KBM-7 (cell line): Measurements from ENCODE around the gene BBS9.
"Not testable (repeated sequence)": the region's sequence is repeated elsewhere in the genome, so short reads cannot be mapped to it uniquely, and the experiment has no call there.

Experiments
- DNase-seq: peaks from one replicate; pipeline ENCODE4 v3.0.0-alpha.2; 2015
- in situ Hi-C: fragments of 300-500 bp; cut with MboI; formaldehyde crosslinking; loops from 2 replicates; pipeline ENCODE4 v1.14.3; 2020; ENCODE audit warnings: low sequenced_read_pairs, low pct_unique_long_range_greater_than_20kb, mixed read lengths

Gene BBS9

GRCh38 chr7:33509206-33509605 is 379.8 kb downstream of the BBS9 start:
- no peak for DNase-seq
- in situ Hi-C loops, result no loop called here

DNA sequence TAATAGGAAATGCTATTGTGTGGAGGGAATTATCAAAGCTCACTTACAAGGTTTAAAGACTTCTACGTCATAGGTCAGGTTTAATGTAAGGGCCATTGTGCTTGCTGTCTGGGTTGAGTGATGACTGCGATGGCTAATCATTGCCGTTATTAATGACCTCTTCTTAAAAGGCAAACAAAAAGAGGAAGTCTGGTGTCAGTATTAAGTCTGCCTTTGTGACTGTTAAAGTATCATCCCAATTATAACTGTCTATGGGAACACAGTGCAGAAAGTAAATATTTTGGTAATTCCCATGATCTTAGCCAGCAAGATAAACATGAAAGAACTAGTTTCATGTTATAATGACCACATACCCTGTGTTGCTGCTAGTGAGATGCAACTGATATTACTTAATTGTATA is 382.4 kb downstream of the BBS9 start:
- in situ Hi-C loops, result no loop called here
- no peak for DNase-seq

GRCh38 chr7:33516568-33516967 is 387.2 kb downstream of the BBS9 start:
- DNase-seq, result no peak
- in situ Hi-C loops, result no loop called here

DNA sequence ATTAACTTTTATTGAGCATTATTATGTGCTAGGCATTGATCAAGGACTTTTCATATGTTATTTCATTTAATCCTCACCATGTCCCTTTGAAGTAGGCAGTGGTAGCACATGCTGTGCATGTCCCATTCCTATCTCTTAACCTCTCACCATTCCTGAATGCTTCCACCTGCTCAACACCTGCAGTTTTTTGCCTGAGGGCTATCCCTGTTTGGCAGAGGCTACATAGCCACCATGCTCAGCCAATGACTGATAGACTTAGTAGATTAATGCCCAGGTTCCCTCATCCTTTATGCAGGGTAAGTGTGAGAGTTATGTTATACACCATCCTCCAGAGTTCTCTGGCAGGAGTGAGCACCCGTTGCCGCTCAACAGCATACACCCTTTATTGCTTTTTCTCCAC is 387.8 kb downstream of the BBS9 start:
- no peak for DNase-seq
- in situ Hi-C loops, result no loop called here

DNA sequence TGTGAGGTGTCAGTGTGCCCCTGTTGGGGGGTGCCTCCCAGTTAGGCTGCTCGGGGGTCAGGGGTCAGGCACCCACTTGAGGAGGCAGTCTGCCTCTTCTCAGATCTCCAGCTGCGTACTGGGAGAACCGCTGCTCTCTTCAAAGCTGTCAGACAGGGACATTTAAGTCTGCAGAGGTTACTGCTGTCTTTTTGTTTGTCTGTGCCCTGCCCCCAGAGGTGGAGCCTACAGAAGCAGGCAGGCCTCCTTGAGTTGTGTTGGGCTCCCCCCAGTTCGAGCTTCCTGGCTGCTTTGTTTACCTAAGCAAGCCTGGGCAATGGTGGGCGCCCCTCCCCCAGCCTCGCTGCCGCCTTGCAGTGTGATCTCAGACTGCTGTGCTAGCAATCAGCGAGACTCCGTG is 397.6 kb downstream of the BBS9 start:
- DNase-seq, in situ Hi-C loops: not testable (repeated sequence)

GRCh38 chr7:33527613-33528012 is 398.2 kb downstream of the BBS9 start:
- in situ Hi-C loops, DNase-seq: not testable (repeated sequence)

GRCh38 chr7:33529070-33529469 is 399.7 kb downstream of the BBS9 start:
- in situ Hi-C loops, result no loop called here
- no peak for DNase-seq

- in situ Hi-C loops, result no loop called here
- DNase-seq, result no peak
Observed at GRCh38 chr7:33530664-33531063, 401.3 kb downstream of the BBS9 start.

DNA sequence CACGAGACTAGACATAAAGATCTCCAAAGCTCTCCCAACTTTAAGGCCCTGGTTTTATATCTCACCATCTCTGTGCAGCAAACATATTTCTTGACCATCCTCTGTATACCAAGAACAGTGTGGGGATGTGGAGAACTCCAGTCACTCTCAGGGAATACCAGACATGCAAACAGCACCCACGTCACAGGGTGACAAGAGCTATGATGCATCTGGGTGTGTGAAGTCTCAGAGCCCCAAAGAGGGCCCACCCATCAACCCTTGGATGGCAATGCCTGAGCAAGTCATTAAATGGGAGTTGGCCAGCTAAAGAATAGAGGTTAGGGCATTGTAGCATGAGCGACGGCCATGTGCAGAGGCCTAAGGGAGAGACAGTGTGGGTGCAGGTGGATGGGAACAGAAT is 402.5 kb downstream of the BBS9 start:
- in situ Hi-C loops, result no loop called here

DNA sequence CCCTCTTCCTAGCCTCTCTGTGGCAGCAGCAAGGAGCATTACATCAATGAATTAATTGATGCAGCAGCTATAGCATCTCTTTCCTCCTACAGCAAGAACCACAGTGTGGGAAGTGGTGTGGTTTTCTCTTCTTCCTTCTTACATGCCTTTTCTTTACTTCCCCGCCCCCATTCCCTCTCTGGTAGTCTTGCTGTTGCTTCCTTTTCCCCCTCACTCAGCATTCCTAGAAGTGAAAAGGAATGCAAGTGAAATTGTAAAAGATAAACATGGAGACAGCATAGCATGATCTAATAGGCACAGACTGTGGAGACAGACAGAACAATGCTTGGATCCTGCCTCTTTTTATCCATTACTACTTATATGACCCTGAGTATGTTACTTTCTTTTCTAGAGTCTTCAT is 405.5 kb downstream of the BBS9 start:
- in situ Hi-C loops, result no loop called here
- no peak for DNase-seq

More for the DNA sequence above, 402.5 kb downstream of the BBS9 start:
- DNase-seq, result no peak

GRCh38 chr7:33535989-33536388 is 406.6 kb downstream of the BBS9 start:
- DNase-seq, result no peak
- in situ Hi-C loops, result no loop called here

DNA sequence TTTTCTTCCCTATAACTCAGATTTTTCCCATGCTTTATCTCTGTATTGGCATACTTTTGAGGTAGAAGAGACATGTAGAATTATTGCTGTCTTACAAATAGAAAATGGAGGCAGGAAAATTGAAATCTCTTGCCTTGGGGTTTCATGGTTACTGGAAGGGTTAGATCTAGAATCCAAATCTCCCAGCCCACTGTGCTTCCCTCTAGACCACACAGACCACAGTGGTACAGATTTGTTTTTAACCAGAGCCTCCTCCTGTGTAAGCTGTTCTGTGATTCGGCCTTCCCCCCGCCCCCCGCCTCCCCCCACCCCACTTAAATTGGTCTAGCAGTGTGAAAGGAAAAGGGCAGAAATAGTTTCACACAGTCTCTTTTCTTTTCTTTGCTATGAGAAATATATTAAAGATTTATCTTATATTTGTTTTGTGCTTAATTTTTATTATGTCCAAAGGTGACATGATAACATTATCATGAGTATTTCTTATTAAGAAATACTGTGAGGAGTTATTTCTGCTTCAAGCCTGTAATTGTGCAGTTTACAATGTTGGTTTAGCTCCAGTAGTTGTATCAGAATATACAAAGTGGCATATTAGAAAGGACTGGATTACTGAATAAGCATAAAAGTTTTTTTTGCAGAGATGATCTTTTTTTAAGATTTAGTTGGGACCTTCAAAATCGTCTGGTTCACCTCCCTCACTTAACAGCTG is 407.2 kb downstream of the BBS9 start:
- DNase-seq, result no peak
- in situ Hi-C loops, result no loop called here

DNA sequence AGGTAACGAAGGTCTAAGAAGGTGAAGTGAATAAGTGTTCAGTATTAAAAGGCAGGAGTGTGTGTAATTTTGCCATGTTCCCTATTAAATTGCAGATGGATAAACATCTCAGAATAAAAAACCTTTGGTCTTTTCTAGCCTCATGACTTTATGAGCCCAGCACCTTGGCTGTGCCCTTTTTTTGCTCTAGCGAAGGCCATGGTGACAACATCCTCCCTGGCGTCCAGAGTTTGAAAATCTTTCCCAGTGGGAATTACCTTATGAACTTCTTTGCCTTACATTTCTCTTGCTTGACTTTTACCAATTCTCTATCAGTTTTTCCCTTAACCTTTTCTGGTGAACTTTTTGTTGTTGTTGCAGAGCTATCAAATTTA is 407.7 kb downstream of the BBS9 start:
- in situ Hi-C loops, result no loop called here

DNA sequence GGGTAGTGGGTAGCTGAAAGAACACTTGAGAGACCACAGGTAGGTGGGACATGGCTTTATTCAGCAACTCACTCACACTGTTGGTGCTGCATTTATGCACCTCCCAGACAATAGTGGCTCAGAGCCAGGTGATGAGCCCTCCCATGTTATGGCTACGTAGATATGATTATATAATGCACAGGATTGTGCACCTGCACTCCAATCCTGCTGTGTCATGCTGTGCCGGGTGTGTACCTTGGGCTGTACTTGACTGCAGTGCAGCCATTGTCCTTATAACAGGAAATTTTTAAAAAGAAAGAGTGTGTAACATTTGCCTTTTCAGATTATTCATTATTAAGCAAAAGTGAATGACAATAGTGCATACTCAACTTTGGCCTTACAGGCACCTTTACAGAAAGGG is 409.8 kb downstream of the BBS9 start:
- in situ Hi-C loops, result no loop called here
- DNase-seq, result no peak

More for the DNA sequence above, 407.7 kb downstream of the BBS9 start:
- no peak for DNase-seq

- DNase-seq, result no peak
- in situ Hi-C loops, result no loop called here
Observed at GRCh38 chr7:33539659-33540400, 410.5 kb downstream of the BBS9 start.

DNA sequence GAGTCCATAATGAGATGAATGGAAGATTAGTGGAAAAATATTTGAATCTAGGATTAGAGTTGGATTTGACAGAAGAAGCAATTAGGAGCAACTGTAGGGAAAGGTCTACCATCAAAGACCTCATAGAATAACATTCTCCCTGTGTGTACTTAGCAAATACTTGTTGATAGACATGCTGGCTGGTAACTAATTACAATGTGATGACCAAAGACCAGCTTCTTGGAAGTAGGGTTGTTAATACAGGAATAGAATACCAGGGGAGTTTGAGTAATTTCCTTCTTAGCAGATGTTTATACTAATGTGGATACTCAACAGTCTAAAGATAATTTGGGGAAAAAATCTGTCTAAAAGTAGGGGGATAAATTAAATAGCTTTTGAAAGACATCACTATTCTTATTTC is 418.5 kb downstream of the BBS9 start:
- no peak for DNase-seq
- in situ Hi-C loops, result no loop called here

DNA sequence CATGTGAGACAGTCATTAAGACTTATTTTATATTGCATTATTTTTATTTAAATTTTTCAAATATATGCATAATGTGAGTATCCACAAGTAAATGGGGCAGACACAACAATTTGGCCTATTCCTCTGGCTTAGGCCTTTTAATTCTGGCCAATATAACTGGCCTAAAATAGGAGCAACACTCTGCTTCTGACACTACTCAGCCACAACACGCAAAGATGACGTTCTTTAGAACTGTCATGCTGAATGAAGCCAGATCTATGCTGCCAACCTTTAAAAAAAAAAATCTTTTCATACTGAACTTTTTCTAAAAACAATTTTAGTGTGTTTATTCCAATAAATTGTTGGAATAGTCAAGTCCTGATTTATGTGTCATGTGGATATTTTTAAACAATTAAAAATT is 421.0 kb downstream of the BBS9 start:
- in situ Hi-C loops, result no loop called here
- DNase-seq, result no peak

DNA sequence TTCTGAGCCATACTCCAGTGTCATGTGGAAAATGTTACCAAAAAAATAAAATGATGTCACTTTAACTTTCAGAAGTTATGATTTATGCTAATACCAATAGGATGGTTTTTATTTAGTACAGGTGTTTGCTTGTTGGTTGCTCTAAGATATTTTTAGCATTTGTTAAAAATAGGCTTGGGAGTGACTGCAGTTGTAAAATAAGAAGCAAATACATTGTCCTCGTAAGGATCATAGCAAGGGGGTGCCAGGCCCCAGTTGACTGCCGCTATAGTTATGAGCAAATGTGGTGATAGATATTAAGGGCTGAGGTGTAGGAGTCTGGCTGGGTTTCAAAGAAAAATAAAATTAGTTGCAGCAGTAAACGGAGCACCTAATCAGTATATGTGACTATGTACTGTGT is 421.6 kb downstream of the BBS9 start:
- no peak for DNase-seq
- in situ Hi-C loops, result no loop called here

DNA sequence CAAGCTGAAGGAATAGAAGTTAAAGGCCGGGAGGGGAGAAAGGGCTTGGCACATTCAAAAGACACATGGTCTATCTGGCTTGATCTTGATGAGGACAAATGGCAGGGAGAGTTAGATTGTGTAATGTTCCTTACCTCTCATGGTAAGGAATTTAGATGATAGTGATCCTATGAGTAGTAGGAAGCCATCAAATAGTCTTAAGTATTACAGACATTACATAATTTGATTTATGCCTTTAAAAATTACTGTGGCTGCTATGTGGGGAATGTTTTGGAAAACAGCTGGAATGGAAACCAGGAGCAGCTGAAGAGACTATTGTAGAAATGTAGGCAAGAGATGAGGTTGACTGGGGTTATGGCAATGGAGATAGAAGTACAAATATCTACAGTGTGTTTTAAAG is 424.7 kb downstream of the BBS9 start:
- in situ Hi-C loops, result no loop called here
- DNase-seq, result no peak

- in situ Hi-C loops, result no loop called here
- DNase-seq, result no peak
Observed at GRCh38 chr7:33554576-33554975, 425.2 kb downstream of the BBS9 start.

- no peak for DNase-seq
- in situ Hi-C loops, result no loop called here
Observed at GRCh38 chr7:33556472-33556871, 427.1 kb downstream of the BBS9 start.
